Fibroblast of mammary gland (primary cell): ENCODE results near the gene RAD9A.

Experiments used
- DNase-seq: peaks from one replicate; pipeline ENCODE4 v3.0.0-alpha.2; 2010; ENCODE audit warnings: low read depth
- H3K4me3 ChIP-seq: 2 replicates; pipeline ENCODE4 v1.5.1; 2011; ENCODE audit warnings: low read depth, mild to moderate bottlenecking, low read length, moderate library complexity; ENCODE audit not compliant: control insufficient read depth
- TF ChIP-seq, protein P1 (sequence below): conservative IDR thresholded peaks from 2 replicates; pipeline ENCODE4 v1.5.1; 2011; ENCODE audit warnings: low read depth, low read length, inconsistent platforms; ENCODE audit not compliant: control insufficient read depth, insufficient read depth

The RAD9A gene

DNA sequence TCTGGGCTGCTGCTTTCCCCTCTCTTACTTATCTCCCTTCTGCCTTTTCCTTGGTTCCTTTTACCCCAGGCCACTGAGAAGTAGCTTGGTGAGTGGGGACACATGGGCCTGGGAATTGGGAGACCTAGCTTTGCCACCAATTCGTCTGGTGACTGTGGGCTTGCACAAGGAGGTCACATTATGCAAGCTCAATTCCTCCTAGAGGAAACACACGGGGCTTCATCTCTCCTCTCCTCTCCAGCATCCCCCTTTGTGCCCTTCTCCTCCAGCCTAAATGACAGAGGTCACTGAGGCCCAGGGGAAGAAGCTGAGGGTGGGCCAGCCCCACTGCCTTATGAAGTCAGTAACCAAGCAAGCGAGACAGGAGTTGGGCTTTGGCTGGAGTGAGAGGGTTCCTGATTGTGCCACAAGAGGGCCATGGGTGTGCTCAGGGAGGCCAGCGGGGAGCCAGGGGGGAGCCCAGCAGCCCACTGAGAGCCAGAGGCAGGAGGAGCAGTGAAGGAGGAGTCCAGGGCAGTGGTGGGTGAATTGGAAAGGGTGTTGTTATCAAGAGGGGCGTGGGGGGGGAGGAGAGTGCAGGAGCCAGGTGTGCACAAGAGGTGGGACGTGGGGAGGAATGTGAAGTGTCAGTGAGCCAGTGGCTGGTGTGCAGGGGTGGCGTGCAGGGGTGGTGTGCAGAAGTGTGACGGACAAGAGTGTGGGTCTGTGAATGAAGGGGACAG, 20.4 kb upstream of the RAD9A start:
- DNase-seq, result peak; percentile 61
- TF ChIP-seq, protein P1, sequence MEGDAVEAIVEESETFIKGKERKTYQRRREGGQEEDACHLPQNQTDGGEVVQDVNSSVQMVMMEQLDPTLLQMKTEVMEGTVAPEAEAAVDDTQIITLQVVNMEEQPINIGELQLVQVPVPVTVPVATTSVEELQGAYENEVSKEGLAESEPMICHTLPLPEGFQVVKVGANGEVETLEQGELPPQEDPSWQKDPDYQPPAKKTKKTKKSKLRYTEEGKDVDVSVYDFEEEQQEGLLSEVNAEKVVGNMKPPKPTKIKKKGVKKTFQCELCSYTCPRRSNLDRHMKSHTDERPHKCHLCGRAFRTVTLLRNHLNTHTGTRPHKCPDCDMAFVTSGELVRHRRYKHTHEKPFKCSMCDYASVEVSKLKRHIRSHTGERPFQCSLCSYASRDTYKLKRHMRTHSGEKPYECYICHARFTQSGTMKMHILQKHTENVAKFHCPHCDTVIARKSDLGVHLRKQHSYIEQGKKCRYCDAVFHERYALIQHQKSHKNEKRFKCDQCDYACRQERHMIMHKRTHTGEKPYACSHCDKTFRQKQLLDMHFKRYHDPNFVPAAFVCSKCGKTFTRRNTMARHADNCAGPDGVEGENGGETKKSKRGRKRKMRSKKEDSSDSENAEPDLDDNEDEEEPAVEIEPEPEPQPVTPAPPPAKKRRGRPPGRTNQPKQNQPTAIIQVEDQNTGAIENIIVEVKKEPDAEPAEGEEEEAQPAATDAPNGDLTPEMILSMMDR, result peak; percentile 54
- peak overlapping the region; percentile 52 for H3K4me3 ChIP-seq

DNA sequence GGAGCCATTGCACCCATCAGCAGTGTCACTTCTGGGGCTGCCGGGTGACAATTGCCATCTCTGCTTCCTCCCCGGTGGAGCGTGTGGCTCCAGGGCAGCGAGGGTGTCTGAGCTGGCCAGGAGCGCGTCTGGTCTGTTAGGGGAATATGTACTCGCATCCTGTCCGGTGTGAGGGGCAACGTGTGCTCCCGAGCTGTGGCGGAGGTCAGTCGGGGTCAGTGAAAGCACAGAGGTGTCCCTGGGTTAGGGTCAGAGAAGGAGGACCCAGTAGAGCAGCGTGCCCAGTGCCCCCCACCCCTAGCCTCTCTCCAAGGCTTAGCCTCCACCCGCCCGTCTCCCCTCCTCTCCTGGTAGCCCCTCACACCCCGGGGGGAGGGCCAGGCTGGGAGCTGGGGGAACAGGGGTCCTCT, 19.9 kb upstream of the RAD9A start:
- TF ChIP-seq, protein P1, result no peak
- peak overlapping the region; percentile 52 for H3K4me3 ChIP-seq
- DNase-seq, result no peak

DNA sequence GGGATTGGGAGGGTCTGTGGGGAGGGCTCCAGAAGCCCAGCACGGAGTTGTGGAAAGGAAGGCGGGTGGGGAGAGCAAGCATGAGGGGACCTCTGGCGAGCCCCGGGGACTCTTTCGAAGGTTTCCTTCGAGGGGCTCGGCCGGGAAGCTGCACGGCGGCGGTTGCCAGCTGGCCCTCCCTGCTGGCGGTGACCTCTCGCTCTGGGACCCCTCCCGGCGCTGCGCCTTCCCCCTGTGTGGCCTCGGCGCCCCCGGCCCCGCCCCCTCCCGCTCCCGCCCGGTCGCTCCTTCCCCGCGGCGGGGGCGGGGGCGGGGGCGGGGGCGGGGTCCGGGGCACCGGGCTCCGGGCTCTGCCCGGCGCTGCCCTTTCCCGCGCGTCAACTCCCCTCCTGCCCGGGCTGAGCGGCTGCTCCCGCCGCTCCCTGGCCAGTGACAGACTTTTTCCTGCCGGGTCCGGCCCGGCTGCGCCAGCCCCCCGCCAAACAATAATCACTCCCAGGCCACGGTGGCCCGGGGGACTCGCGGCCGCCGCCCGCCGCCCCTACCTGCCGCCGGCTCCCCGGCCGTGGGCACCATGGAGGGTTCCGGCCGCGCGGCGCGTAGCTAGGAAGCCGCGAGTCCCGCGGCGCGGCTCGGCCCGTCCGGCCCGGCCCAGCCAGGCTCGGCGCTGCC, 19.3 kb upstream of the RAD9A start:
- no peak for DNase-seq
- peak overlapping the region; percentile 58 for H3K4me3 ChIP-seq
- TF ChIP-seq, protein P1, result no peak

DNA sequence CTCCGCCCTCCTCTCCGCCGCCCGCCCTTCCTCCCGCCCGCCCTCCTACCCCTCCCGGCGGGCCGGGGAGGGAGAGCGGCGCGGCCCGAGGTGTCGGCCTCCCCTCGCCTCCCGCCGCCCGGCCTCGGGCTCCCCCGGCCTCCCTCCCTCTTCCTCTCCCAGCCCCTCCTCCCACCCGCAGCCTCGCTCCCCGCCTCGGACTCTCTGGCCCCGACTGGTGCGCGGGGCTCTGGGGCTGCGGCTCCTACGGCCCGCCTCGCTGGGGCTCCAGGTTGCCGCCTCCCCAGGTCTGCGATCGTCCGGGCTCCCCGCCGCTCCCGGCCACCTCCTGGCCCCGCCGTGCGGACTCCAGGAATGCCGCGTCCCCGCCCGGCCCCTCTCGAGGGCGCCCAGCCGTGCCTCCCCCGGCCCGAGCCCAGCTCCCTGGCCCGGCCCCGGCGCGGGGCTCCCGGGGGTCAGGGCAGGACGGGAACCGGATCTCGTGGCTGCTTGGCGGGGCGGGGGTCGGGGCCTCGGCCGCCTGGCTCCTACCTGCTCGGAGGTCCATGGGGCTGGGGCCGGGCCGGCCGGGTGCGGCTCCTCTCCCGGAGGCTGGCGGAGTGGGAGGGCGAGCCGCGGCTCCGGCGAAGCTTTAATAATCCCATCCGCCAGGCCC, 18.7 kb upstream of the RAD9A start, which contains the start of gene CLCF1:
TSS of gene CLCF1 (minus strand) at position 606 of the 655 bp plus-strand sequence. CDS start at position 547, 59 bp downstream.
- peak within 1 kb of the TSS; percentile 58 for H3K4me3 ChIP-seq
- TF ChIP-seq, protein P1, result no peak
- DNase-seq, result peak; percentile 49

DNA sequence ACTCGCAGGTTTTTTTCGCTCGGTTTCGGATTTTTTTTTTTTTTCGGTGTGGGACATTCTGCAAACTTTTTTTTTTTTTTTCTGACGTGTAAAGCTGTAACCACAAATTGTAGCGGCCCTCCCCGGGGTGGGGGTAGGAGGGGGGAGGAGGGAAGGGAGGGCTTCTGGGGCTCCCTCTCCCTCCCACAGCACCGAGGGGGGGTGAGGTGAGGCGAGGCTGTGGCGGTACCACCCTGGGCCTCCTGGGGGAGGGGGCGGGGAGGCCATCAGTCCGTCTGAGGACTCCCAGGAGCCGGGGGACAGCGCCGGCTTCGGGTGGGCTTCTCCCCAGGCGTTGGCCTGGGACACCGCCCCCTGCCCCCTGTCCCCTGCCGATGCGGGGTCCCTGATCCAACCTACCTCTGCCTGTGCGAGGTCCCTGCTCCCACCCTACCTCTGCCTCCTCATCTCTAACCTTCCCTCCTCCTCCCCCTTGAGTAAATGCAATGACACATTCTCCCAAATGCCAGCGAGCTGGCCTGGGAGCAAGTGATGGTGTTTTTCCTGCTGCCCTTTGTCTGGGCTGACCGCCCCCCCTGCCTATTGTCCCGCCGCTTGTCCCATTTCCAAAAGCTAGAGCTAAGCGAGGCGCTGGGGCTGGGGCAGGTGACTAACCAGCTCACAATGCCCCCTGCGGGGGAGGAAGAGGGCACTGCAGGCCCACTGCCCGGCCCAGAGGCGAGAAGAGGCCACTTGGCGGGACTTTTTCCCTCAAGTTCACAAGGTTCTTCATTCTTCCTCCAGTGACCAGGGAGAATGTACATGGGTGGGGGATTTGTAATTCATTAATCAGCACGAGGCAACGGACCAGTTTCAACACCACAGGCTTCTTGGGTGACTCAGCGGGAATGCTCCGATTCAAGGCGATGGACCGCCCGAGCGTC, 17.9 kb upstream of the RAD9A start:
- peak overlapping the region; percentile 58 for H3K4me3 ChIP-seq
- TF ChIP-seq, protein P1, result peak; percentile 29
- peak; percentile 99 for DNase-seq

DNA sequence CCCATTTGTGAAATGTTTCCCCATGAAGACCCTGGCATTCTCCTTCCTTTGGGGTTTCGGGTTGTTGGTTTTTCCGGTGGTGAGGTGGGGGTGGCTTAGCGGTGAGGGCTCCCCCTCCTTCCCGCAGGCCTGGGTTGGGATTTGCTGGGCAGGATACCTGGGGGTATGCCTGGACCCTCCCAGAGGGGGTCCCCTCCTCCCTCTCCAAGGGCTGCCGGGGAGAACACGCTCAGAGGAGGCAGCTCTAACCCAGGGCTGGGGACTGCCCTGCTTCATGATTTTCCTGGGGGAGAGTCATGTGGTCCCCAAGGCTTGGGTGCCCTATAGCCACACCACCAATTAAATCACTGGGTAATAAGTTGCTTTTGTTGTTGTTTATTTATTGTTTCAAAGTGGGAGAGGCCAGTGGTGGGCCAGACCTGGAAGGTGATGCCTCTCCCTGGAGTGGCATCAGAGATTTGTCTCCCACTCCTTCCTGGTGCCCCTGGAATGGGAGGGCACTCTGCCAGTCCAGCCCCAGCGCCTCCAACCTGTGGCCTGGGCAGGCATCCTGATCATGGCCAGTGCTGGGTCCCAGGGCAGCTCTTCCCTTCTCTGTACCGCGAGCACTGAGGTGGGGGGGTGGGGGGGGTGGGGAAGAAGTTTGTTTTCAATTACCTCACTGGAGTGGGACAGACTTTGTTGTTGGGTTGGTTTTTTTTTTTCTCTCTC, 17.1 kb upstream of the RAD9A start:
- peak overlapping the region; percentile 58 for H3K4me3 ChIP-seq
- peak; percentile 51 for DNase-seq
- TF ChIP-seq, protein P1, result no peak
